Measurements from ENCODE around the gene GALNT8. TPM values are rescaled to one million over a fixed set of nuclear protein-coding genes. Genes with fewer than 3 reads are reported as not detected.

Gene GALNT8
- total RNA-seq, 4 donors from 2014 or later, result 0.39 to 1.8 (median 0.95) TPM

DNA sequence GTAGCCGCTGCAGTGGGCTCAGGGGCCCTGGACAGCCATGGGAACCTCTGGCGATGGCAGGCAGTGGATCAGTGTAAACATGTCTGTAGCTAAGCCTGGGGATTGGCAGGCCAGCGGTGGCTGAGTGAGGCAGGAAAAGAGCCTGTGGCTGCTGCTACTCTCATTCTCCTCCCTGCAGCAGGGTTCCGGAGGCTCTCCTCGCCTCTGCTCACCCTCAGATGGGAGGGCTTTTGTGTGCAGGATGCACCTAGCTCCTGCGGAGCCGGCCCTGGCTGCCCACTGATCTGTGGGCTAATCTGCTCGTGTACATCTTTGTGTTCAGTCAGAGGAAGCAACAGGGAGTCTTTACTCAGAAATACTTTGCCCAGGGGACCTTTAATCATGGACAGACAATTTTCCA lies 59.5 kb downstream of the GALNT8 start:
- 42 to 65% methylated on average over 7 of the region's 8 CpGs for WGBS, 2 donors
- H3K4me3 ChIP-seq (ENCODE audit: low read depth, poor library complexity, severe bottlenecking), result no peak overlapping the region
- intact Hi-C loops (cut with DNase I; ENCODE audit: low total_unique reads), result no loop called here
- TF ChIP-seq POLR2A (IDR thresholded peaks at IDR 0.05), result no peak
- TF ChIP-seq, protein P1, sequence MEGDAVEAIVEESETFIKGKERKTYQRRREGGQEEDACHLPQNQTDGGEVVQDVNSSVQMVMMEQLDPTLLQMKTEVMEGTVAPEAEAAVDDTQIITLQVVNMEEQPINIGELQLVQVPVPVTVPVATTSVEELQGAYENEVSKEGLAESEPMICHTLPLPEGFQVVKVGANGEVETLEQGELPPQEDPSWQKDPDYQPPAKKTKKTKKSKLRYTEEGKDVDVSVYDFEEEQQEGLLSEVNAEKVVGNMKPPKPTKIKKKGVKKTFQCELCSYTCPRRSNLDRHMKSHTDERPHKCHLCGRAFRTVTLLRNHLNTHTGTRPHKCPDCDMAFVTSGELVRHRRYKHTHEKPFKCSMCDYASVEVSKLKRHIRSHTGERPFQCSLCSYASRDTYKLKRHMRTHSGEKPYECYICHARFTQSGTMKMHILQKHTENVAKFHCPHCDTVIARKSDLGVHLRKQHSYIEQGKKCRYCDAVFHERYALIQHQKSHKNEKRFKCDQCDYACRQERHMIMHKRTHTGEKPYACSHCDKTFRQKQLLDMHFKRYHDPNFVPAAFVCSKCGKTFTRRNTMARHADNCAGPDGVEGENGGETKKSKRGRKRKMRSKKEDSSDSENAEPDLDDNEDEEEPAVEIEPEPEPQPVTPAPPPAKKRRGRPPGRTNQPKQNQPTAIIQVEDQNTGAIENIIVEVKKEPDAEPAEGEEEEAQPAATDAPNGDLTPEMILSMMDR (IDR thresholded peaks at IDR 0.05), result no peak
- no peak for DNase-seq (ENCODE audit: low spot score in 2 of 2)

DNA sequence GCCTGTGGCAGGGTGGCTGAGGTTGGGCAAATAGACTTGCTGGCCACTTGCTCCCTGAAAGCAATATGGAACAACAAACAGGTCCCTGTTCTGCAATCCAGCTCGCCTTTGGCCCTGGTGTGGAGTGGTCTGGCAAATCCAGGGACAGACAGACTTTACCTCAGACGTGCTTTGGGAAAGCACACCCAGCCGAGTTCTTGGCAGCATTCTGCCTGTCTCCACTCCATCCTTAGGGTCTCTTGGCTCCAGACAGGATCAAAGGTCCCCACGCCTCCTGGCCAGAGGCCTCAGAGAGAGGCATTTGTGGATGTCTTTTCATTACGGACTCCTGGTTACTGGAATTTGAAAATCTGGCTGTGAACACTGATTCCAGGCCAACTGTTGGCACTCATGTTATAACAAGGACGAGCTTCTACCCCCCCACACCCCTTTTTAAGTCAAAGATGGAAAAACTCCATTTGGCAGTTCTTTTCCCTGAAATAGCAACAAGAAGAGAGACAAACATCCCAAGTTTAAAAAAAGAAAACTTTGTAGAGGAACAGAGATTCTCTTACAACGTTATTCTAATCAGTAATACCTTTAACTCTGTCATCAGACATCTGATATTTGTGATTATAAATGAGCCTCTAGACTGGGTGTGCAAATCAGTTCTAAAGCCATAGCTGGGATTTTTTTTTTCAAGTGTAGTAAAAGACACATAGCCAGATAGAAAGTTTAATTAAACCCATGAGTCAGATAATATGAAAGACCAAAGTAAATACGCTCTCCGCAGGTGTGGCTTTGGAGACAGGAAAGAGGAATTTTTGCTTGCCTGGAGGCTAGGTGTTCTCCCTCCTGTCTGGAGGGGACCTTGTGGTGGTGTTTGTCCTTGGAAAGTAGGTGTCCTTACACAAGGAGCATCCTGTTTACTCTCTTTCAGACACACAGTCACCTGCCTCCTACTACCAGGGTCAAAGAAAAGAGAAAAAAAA lies 60.7 kb downstream of the GALNT8 start:
- no peak overlapping the region for H3K4me3 ChIP-seq (ENCODE audit: low read depth, poor library complexity, severe bottlenecking)
- peak in 1 of 2 donors; percentile 56 for DNase-seq (ENCODE audit: low spot score in 2 of 2)
- intact Hi-C loops (cut with DNase I; ENCODE audit: low total_unique reads), result no loop called here
- WGBS, 2 donors, result 30 to 32% methylated on average over 9 of the region's 9 CpGs
- no peak for TF ChIP-seq POLR2A (IDR thresholded peaks at IDR 0.05)
- TF ChIP-seq, protein P1 (IDR thresholded peaks at IDR 0.05), result no peak

DNA sequence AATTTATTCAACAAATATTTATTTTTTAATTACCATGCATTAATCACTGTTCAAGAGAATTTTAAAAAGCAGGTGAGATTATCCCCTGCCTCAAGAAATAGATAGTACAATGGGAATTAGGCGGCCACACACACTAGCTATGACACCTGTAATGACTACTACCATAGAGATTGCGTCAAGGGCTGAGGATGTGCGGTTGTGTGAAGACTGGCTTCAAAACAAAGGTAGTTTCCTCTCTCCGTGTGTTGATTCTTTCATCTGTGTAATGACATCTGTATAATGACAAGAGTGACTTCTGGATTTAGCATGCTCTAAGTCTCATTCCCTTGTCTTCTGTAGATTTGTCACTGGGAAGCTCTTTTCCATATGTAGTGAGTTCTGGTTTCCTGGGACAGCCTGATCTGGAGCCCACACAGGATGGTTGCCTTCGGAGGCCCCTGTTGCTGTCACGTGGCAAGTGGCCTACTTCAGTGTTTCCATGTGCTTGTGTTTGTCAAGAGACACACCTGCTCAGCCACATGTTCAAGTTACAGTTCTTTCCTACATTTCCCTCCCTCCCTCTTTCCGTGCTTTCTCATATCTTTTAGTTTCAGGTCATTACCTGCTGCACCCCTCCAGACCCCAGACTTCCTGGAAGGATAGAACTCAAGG lies 64.3 kb downstream of the GALNT8 start:
- no peak overlapping the region for H3K4me3 ChIP-seq (ENCODE audit: low read depth, poor library complexity, severe bottlenecking)
- DNase-seq (ENCODE audit: low spot score in 2 of 2), result no peak
- WGBS, 2 donors, result 87 to 92% methylated on average over 7 of the region's 7 CpGs
- TF ChIP-seq, protein P1 (IDR thresholded peaks at IDR 0.05), result no peak
- no peak for TF ChIP-seq POLR2A (IDR thresholded peaks at IDR 0.05)
- intact Hi-C loops (cut with DNase I; ENCODE audit: low total_unique reads), result no loop called here

DNA sequence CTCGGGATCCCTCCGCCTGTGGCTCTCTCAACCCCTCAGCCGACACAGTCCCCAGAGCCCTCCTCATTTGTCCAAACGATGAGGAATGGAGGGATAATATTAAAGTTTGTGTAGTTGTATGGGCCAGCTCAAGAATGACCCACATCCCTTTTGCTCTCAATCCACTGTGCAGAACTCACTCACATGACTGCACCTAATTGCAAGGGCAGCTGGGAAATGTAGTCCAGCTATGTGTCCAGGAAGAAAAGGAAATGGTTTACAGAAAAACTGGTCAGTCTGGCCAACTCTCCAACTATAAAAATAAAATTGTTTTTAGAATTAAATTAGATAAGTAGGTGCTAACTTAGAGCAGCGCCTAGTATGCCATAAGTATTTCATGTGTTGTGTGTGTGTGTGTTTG lies 66.6 kb downstream of the GALNT8 start:
- H3K4me3 ChIP-seq (ENCODE audit: low read depth, poor library complexity, severe bottlenecking), result no peak overlapping the region
- no peak for TF ChIP-seq POLR2A (IDR thresholded peaks at IDR 0.05)
- TF ChIP-seq, protein P1 (IDR thresholded peaks at IDR 0.05), result no peak
- no peak for DNase-seq (ENCODE audit: low spot score in 2 of 2)
- intact Hi-C loops (cut with DNase I; ENCODE audit: low total_unique reads), result no loop called here
- WGBS, 2 donors, result 93 to 97% methylated on average over 5 of the region's 5 CpGs

DNA sequence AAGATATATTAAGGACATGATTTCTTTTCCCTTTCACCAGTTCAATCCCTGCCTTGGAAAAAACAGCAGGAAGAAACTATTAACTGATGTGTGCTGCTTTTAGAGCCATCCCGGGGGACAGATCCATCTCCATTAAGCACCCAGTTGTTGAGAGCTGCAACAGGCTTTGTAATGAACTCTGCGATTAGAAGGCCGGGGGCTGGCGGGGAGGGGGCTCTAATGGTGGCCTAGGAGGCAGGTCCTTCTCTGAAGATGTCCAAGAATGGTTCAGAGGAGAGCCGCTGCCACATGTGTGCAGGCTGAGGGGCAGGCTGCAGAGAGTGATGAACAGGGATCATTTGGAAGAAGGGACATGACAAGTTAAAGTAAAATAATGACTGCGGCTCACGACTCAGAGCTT lies 67.8 kb downstream of the GALNT8 start:
- TF ChIP-seq, protein P1 (IDR thresholded peaks at IDR 0.05), result no peak
- no peak for TF ChIP-seq POLR2A (IDR thresholded peaks at IDR 0.05)
- 60 to 63% methylated on average over 7 of the region's 7 CpGs for WGBS, 2 donors
- DNase-seq (ENCODE audit: low spot score in 2 of 2), result no peak

More for the DNA sequence above, 67.8 kb downstream of the GALNT8 start:
- intact Hi-C loops (cut with DNase I; ENCODE audit: low total_unique reads), result no loop called here
- H3K4me3 ChIP-seq (ENCODE audit: low read depth, poor library complexity, severe bottlenecking), result no peak overlapping the region
